HEK293 (cell line): ENCODE data around the gene LRRC75A.

Experiments used
- CTCF ChIA-PET: fragments of 350-600 bp; formaldehyde crosslinking; extraction: SDS; loops from one replicate; lab custom pipeline; 2021; ENCODE audit warnings: antibody characterized with exemption; lab: Yijun Ruan, JAX
- POLR2A ChIA-PET: fragments of 300-600 bp; formaldehyde crosslinking; extraction: SDS; loops from one replicate; lab custom pipeline; 2020; ENCODE audit warnings: antibody characterized with exemption, inconsistent platforms; lab: Yijun Ruan, JAX
- H3K27ac ChIP-seq: fragments of 200-500 bp; sonication (Bioruptor generic); 2 replicates; pipeline ENCODE4 v1.5.1; 2014; ENCODE audit warnings: low read depth, low read length, control low read depth, inconsistent platforms; ENCODE audit errors: extremely low read depth
- H3K36me3 ChIP-seq, 2 experiments: fragments of 200-500 bp in 1 of 2; sonication (Bioruptor generic) in 1 of 2; 1 replicate in 1 of 2; 2 replicates in 1 of 2; pipeline ENCODE4 v1.5.1; 2014 to 2017; ENCODE audit warnings: inconsistent platforms in 2 of 2, low read length in 2 of 2; ENCODE audit not compliant: control insufficient read depth in 2 of 2, insufficient read depth in 1 of 2
- H3K4me1 ChIP-seq: fragments of 200-500 bp; sonication (Bioruptor generic); 2 replicates; pipeline ENCODE4 v1.5.1; 2014; ENCODE audit warnings: mild to moderate bottlenecking, low read length, inconsistent platforms; ENCODE audit not compliant: control insufficient read depth, insufficient read depth
- H3K4me3 ChIP-seq: 2 replicates; pipeline ENCODE4 v1.5.1; 2011; ENCODE audit warnings: low read depth, mild to moderate bottlenecking, control low read depth, low read length, moderate library complexity
- H3K9me3 ChIP-seq: fragments of 200-500 bp; sonication (Bioruptor generic); 2 replicates; pipeline ENCODE4 v1.5.1; 2014; ENCODE audit warnings: low read depth, low read length, inconsistent platforms; ENCODE audit not compliant: control insufficient read depth, insufficient read depth
- HOXA7 ChIP-seq: sonication (generic); formaldehyde crosslinking; IDR thresholded peaks from 2 replicates; pipeline ENCODE4 v1.8.1; 2022; ENCODE audit warnings: missing genetic modification reagents, borderline replicate concordance
- IKZF3 ChIP-seq: fragments of 450-650 bp; IDR thresholded peaks from 2 replicates; pipeline ENCODE4 v1.5.0; 2018; ENCODE audit warnings: missing biosample characterization, mild to moderate bottlenecking, missing genetic modification characterization, moderate library complexity
- KLF10 ChIP-seq: fragments of 450-650 bp; IDR thresholded peaks from 2 replicates; pipeline ENCODE4 v1.5.1; 2018; ENCODE audit warnings: missing biosample characterization, mild to moderate bottlenecking, missing genetic modification characterization
- KLF8 ChIP-seq: fragments of 450-650 bp; formaldehyde crosslinking; IDR thresholded peaks from 2 replicates; pipeline ENCODE4 v1.5.1; 2016; ENCODE audit warnings: missing biosample characterization, missing genetic modification characterization
- OSR2 ChIP-seq: fragments of 450-650 bp; formaldehyde crosslinking; IDR thresholded peaks from 2 replicates; pipeline ENCODE4 v1.5.1; 2016; ENCODE audit warnings: missing biosample characterization, missing genetic modification characterization
- OVOL3 ChIP-seq: fragments of 450-650 bp; formaldehyde crosslinking; IDR thresholded peaks from 2 replicates; pipeline ENCODE4 v1.5.1; 2016; ENCODE audit warnings: missing biosample characterization, missing genetic modification characterization
- PRDM1 ChIP-seq: fragments of 450-650 bp; formaldehyde crosslinking; IDR thresholded peaks from 2 replicates; pipeline ENCODE4; 2016; ENCODE audit warnings: missing biosample characterization, missing genetic modification characterization
- YY1 ChIP-seq: fragments of 450-650 bp; formaldehyde crosslinking; IDR thresholded peaks from 2 replicates; pipeline ENCODE4 v1.5.1; 2018; ENCODE audit warnings: missing biosample characterization, missing genetic modification characterization
- ZBTB11 ChIP-seq: fragments of 450-650 bp; formaldehyde crosslinking; conservative IDR thresholded peaks from 2 replicates; pipeline ENCODE4 v1.5.1; 2016; ENCODE audit warnings: low read depth, missing biosample characterization, missing genetic modification characterization
- ZBTB21 ChIP-seq: fragments of 450-650 bp; formaldehyde crosslinking; IDR thresholded peaks from 2 replicates; pipeline ENCODE4 v1.5.1; 2017; ENCODE audit warnings: missing biosample characterization, missing genetic modification characterization
- ZFHX2 ChIP-seq: fragments of 450-650 bp; formaldehyde crosslinking; conservative IDR thresholded peaks from 2 replicates; pipeline ENCODE4 v1.5.1; 2016; ENCODE audit warnings: missing biosample characterization, missing genetic modification characterization
- ZFP69B ChIP-seq: fragments of 450-650 bp; formaldehyde crosslinking; IDR thresholded peaks from 2 replicates; pipeline ENCODE4 v1.5.1; 2016; ENCODE audit warnings: missing biosample characterization, missing genetic modification characterization
- ZNF138 ChIP-seq: fragments of 450-650 bp; formaldehyde crosslinking; IDR thresholded peaks from 2 replicates; pipeline ENCODE4 v1.5.1; 2016; ENCODE audit warnings: missing biosample characterization, missing genetic modification characterization, borderline replicate concordance
- ZNF202 ChIP-seq: fragments of 450-650 bp; formaldehyde crosslinking; IDR thresholded peaks from 2 replicates; pipeline ENCODE4 v1.5.1; 2016; ENCODE audit warnings: missing biosample characterization, missing genetic modification characterization, borderline replicate concordance
- ZNF221 ChIP-seq: fragments of 450-650 bp; formaldehyde crosslinking; IDR thresholded peaks from 2 replicates; pipeline ENCODE4 v1.5.1; 2017; ENCODE audit warnings: missing biosample characterization, missing genetic modification characterization, borderline replicate concordance
- ZNF248 ChIP-seq: fragments of 450-650 bp; formaldehyde crosslinking; IDR thresholded peaks from 2 replicates; pipeline ENCODE4 v1.5.1; 2017; ENCODE audit warnings: missing biosample characterization, missing genetic modification characterization
- ZNF274 ChIP-seq, 2 experiments: fragments of 200-500 bp in 1 of 2; fragments of 450-650 bp in 1 of 2; sonication (Bioruptor generic) in 1 of 2; formaldehyde crosslinking in 1 of 2; IDR thresholded peaks; 2 replicates each; pipeline versions ENCODE4 v1.5.1 to v1.6.1; 2014 to 2016; ENCODE audit warnings: borderline replicate concordance in 1 of 2, inconsistent platforms in 1 of 2, low read length in 1 of 2, missing biosample characterization in 1 of 2, missing genetic modification characterization in 1 of 2
- ZNF423 ChIP-seq: fragments of 450-650 bp; formaldehyde crosslinking; IDR thresholded peaks from 2 replicates; pipeline ENCODE4 v1.5.1; 2016; ENCODE audit warnings: missing biosample characterization, missing genetic modification characterization
- ZNF48 ChIP-seq: fragments of 450-650 bp; formaldehyde crosslinking; IDR thresholded peaks from 2 replicates; pipeline ENCODE4 v1.5.1; 2016; ENCODE audit warnings: missing biosample characterization, missing genetic modification characterization
- ZNF521 ChIP-seq: fragments of 450-650 bp; formaldehyde crosslinking; IDR thresholded peaks from 2 replicates; pipeline ENCODE4 v1.5.1; 2017; ENCODE audit warnings: missing biosample characterization, mild to moderate bottlenecking, missing genetic modification characterization
- ZNF585B ChIP-seq: fragments of 450-650 bp; formaldehyde crosslinking; IDR thresholded peaks from 2 replicates; pipeline ENCODE4 v1.5.1; 2016; ENCODE audit warnings: missing biosample characterization, missing genetic modification characterization
- ZNF596 ChIP-seq: fragments of 450-650 bp; IDR thresholded peaks from 2 replicates; pipeline ENCODE4 v1.5.0; 2018; ENCODE audit warnings: missing biosample characterization, mild to moderate bottlenecking, missing genetic modification characterization, moderate library complexity
- ZNF76 ChIP-seq: fragments of 450-650 bp; formaldehyde crosslinking; IDR thresholded peaks from 2 replicates; pipeline ENCODE4; 2016; ENCODE audit warnings: low read depth, missing biosample characterization, missing genetic modification characterization, borderline replicate concordance
- ZSCAN5A ChIP-seq: fragments of 450-650 bp; formaldehyde crosslinking; IDR thresholded peaks from 2 replicates; pipeline ENCODE4 v1.5.1; 2016; ENCODE audit warnings: missing biosample characterization, missing genetic modification characterization
- ZXDB ChIP-seq: fragments of 450-650 bp; formaldehyde crosslinking; IDR thresholded peaks from 2 replicates; pipeline ENCODE4 v1.5.1; 2016; ENCODE audit warnings: missing biosample characterization, missing genetic modification characterization
- TF ChIP-seq, protein P1 (sequence below): fragments of 450-650 bp; formaldehyde crosslinking; IDR thresholded peaks from 2 replicates; pipeline ENCODE4 v1.5.1; 2016; ENCODE audit warnings: missing biosample characterization, missing genetic modification characterization

The LRRC75A gene

GRCh38 chr17:16438557-16439302 lies 53.3 kb downstream of the LRRC75A start (continued):
- TF ChIP-seq IKZF3 (tag by site-specific recombination) (peak; percentile 96), ZBTB11 (tag by site-specific recombination) (peak; percentile 37; the same call in 1 of the 2 replicates), YY1 (tag by site-specific recombination) (peak; percentile 57; the same call in 1 of the 2 replicates), ZNF48 (tag by site-specific recombination) (no peak), ZNF248 (tag by site-specific recombination) (no peak), ZNF274 (IDR thresholded peaks at IDR 0.05; ENCODE audit: low read length) (no peak), ZNF274 (tag by site-specific recombination; IDR thresholded peaks at IDR 0.05; ENCODE audit: borderline replicate concordance) (no peak), ZNF221 (no peak), OSR2 (tag by site-specific recombination) (peak; percentile 54; the same call in 1 of the 2 replicates), ZNF596 (no peak), ZNF76 (peak; percentile 98), HOXA7 (no peak), ZSCAN5A (tag by site-specific recombination) (no peak), KLF8 (tag by site-specific recombination) (peak; percentile 80), ZNF138 (tag by site-specific recombination) (no peak), ZFP69B (tag by site-specific recombination) (peak; percentile 85)

DNA sequence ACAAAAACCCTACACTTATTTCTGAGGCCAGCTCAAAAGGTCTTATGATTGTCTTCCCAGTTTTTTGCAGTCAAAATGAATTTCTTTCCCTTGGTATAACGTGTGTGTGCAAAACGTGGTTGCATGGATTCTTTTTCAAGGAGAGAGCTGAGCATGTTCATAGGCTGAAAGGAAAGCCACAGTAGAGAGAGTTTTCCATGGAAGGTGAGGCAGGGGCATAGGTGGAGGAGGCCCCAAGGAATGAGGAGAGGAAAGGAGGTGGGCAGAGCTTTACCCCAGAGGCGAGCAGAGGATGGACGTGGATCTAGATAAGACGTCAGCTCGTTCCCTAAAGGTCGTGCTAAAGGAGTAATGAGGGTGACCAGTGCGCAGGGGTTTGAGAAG lies 53.8 kb downstream of the LRRC75A start:
- TF ChIP-seq ZNF585B (tag by site-specific recombination) (no peak), KLF10 (no peak), ZNF521 (no peak), ZFHX2 (tag by site-specific recombination) (0 out of 2 replicates have a peak, but pooled peaks have one; percentile 11), ZNF138 (tag by site-specific recombination) (0 out of 2 replicates have a peak, but pooled peaks have one; percentile 14), ZBTB21 (tag by site-specific recombination) (0 out of 2 replicates have a peak, but pooled peaks have one; percentile 20), ZNF423 (tag by site-specific recombination) (no peak), ZXDB (tag by site-specific recombination) (peak; percentile 95), ZNF202 (no peak), PRDM1 (tag by site-specific recombination) (peak; percentile 85), OVOL3 (0 out of 2 replicates have a peak, but pooled peaks have one; percentile 15)
- TF ChIP-seq, protein P1, sequence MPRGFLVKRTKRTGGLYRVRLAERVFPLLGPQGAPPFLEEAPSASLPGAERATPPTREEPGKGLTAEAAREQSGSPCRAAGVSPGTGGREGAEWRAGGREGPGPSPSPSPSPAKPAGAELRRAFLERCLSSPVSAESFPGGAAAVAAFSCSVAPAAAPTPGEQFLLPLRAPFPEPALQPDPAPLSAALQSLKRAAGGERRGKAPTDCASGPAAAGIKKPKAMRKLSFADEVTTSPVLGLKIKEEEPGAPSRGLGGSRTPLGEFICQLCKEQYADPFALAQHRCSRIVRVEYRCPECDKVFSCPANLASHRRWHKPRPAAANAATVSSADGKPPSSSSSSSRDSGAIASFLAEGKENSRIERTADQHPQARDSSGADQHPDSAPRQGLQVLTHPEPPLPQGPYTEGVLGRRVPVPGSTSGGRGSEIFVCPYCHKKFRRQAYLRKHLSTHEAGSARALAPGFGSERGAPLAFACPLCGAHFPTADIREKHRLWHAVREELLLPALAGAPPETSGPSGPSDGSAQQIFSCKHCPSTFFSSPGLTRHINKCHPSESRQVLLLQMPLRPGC (tag by site-specific recombination), result no peak
- POLR2A ChIA-PET, result interaction anchor here (0.5 to 2.5 kb wide), 47 partner anchors 9 to 785 kb away, joined by 3 to 86 read pairs (median 4); partner anchors contain the start of genes CENPV, NCOR1, PIGL and TRPV2
- CTCF ChIA-PET, result interaction anchor here (0.9 to 2.8 kb wide), 8 partner anchors 10 to 84 kb away, joined by 3 to 21 read pairs (median 8); partner anchors contain the start of gene TRPV2
- Histone ChIP-seq H3K36me3 (peaks cover 22 to 41% of the 10 kb centered on the region in 2 experiments), H3K27ac (peak overlapping the region; percentile 58; the same call in 1 of the 2 replicates), H3K9me3 (no peaks in the 10 kb centered on the region), H3K4me3 (peak overlapping the region; percentile 33), H3K4me1 (no peaks in the 10 kb centered on the region)
